ENCODE data around the gene ARID3A. TPM values are rescaled to one million over a fixed set of nuclear protein-coding genes. Genes with fewer than 3 reads are reported as not detected.
A peak's percentile ranks its signal among the peaks of the same experiment; 100 is the strongest.

The ARID3A gene
- total and polyA plus RNA-seq, 9 donors = 1.1 to 8.1 (median 4.5) TPM

- TF ChIP-seq EP300 (IDR thresholded peaks at IDR 0.05) (no peak), POLR2A (IDR thresholded peaks at IDR 0.05) (no peak)
- TF ChIP-seq, protein P1, sequence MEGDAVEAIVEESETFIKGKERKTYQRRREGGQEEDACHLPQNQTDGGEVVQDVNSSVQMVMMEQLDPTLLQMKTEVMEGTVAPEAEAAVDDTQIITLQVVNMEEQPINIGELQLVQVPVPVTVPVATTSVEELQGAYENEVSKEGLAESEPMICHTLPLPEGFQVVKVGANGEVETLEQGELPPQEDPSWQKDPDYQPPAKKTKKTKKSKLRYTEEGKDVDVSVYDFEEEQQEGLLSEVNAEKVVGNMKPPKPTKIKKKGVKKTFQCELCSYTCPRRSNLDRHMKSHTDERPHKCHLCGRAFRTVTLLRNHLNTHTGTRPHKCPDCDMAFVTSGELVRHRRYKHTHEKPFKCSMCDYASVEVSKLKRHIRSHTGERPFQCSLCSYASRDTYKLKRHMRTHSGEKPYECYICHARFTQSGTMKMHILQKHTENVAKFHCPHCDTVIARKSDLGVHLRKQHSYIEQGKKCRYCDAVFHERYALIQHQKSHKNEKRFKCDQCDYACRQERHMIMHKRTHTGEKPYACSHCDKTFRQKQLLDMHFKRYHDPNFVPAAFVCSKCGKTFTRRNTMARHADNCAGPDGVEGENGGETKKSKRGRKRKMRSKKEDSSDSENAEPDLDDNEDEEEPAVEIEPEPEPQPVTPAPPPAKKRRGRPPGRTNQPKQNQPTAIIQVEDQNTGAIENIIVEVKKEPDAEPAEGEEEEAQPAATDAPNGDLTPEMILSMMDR (IDR thresholded peaks at IDR 0.05) = no peak
- no peaks in the 10 kb centered on the region for H3K27me3 ChIP-seq
- peak overlapping the region; percentile 93 for H3K4me3 ChIP-seq
- 0 to 1% (median 1%) methylated on average over 46 to 52 of the region's 52 CpGs for WGBS, 3 donors
- peaks cover 5% of the 10 kb centered on the region for H3K4me1 ChIP-seq (ENCODE audit: insufficient read depth)
- peak overlapping the region in 1 of 2 donors; percentile 2 for H3K27ac ChIP-seq
- H3K36me3 ChIP-seq = no peaks in the 10 kb centered on the region
- peak; percentile 64 to 79 (median 69) for DNase-seq
- intact Hi-C loops (cut with DNase I) = loop anchor here in 2 of 4 donors (10.0 kb wide), 2 partner anchors 178 to 308 kb away; partner anchors contain the start of genes CBARP (in 1 of the 2) and GPX4 (in 1 of the 2)
- H3K9me3 ChIP-seq = no peaks in the 10 kb centered on the region
Measured at GRCh38 chr19:926589-927350, 935 bp downstream of the ARID3A start.

- H3K4me1 ChIP-seq (ENCODE audit: insufficient read depth) = peaks cover 4% of the 10 kb centered on the region
- H3K27ac ChIP-seq = peak overlapping the region in 1 of 2 donors; percentile 2
Measured at GRCh38 chr19:927351-927779, 1.5 kb downstream of the ARID3A start.

DNA sequence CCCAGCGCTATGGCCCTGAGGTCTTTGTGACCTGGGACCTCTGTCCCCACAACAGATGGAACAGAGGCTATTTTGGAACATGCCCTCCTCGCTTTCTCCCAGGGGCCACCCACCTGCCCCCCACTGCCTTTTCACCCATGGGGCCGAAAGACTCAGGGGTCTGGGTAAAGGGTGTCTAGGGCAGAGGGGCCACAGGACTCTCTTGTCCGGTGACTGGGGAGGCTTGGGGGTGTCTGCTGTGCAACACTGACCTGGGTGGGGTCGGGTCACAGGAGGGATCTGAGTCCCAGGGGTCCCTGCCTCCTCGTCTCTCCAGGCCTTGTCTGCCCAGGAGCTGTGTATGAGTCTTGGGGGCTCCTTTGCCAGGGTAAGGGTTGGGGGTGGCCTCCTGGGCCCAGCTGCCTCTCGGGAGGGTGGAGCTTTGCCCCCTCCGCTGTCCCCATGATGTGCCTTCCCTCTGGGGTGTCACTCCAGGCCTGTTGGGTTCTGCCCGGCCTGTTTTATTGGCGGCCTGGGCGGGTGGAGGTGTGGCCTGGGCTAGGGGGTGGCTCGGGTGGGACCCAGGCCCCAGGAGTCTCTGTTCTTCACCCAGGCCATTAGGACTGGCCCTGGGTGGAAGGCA is 2.1 kb downstream of the ARID3A start:
- no peaks in the 10 kb centered on the region for H3K9me3 ChIP-seq
- H3K4me3 ChIP-seq = no peak overlapping the region
- peak overlapping the region in 1 of 2 donors; percentile 2 for H3K27ac ChIP-seq
- H3K4me1 ChIP-seq (ENCODE audit: insufficient read depth) = peaks cover 8% of the 10 kb centered on the region
- 81 to 86% (median 86%) methylated on average over 8 to 12 of the region's 12 CpGs for WGBS, 3 donors
- no peaks in the 10 kb centered on the region for H3K36me3 ChIP-seq
- DNase-seq = peak in 2 of 5 donors; percentile 29 to 41
- intact Hi-C loops (cut with DNase I) = loop anchor here in 2 of 4 donors (10.0 kb wide), 2 partner anchors 177 to 307 kb away; partner anchors contain the start of genes CBARP (in 1 of the 2) and GPX4 (in 1 of the 2)
- TF ChIP-seq, protein P1 (IDR thresholded peaks at IDR 0.05) = no peak
- no peak for TF ChIP-seq POLR2A (IDR thresholded peaks at IDR 0.05)
- no peak for TF ChIP-seq EP300 (IDR thresholded peaks at IDR 0.05)
- H3K27me3 ChIP-seq = no peaks in the 10 kb centered on the region

More at GRCh38 chr19:927351-927779, 1.5 kb downstream of the ARID3A start:
- Histone ChIP-seq H3K4me3 (peak overlapping the region; percentile 93), H3K36me3 (no peaks in the 10 kb centered on the region), H3K9me3 (no peaks in the 10 kb centered on the region), H3K27me3 (no peaks in the 10 kb centered on the region)
- intact Hi-C loops (cut with DNase I) = loop anchor here in 2 of 4 donors (10.0 kb wide), 2 partner anchors 177 to 307 kb away; partner anchors contain the start of genes CBARP (in 1 of the 2) and GPX4 (in 1 of the 2)
- TF ChIP-seq, protein P1 (IDR thresholded peaks at IDR 0.05) = no peak
- TF ChIP-seq EP300 (IDR thresholded peaks at IDR 0.05) (no peak), POLR2A (IDR thresholded peaks at IDR 0.05) (no peak)
- WGBS, 3 donors = 15 to 60% (median 26%) methylated on average over 3 to 15 of the region's 15 CpGs
- peak in 4 of 5 donors; percentile 53 to 68 (median 62) for DNase-seq

DNA sequence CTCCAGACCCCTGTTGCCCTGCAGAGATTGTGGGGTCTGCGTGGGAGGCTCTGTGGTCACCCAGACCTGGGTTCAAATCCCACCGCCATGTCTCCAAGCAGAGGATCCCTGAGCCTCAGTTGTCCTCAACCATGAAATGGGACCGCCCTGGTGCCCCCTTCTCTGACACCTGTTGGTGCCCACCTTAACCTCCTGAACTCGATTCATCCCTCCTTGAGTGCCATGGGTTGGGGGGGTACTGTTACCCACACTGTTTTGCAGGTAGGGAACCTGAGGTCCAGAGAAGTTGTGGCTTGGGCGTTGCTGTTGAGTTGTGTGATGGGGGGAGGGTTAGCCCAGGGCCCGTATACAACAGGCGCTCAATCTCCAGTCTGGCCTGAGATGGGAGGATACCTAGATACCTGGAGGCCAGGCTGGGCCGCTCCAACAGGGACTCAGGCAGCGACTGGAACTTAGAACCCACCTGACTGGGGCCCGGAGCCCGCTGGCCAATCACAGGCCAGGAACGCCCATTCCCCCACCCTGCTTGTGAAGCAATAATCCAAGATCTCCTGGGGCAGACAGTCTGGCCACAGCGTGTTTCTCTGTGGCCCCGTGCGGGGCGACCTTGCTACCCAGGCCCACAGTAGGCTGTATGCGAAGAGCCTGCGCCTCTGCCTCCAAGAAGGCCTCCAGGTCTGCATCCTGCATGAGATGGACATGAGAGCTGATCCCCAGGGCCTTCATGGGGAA is 2.8 kb downstream of the ARID3A start:
- intact Hi-C loops (cut with DNase I) = loop anchor here in 2 of 4 donors (10.0 kb wide), 2 partner anchors 176 to 306 kb away; partner anchors contain the start of genes CBARP (in 1 of the 2) and GPX4 (in 1 of the 2)
- 90 to 92% (median 92%) methylated on average over 18 of the region's 18 CpGs for WGBS, 3 donors
- TF ChIP-seq, protein P1 (IDR thresholded peaks at IDR 0.05) = no peak
- TF ChIP-seq EP300 (IDR thresholded peaks at IDR 0.05) (no peak), POLR2A (IDR thresholded peaks at IDR 0.05) (no peak)
- DNase-seq = peak in 1 of 5 donors; percentile 29
- H3K27ac ChIP-seq = no peak overlapping the region
- H3K27me3 ChIP-seq = no peaks in the 10 kb centered on the region
- H3K9me3 ChIP-seq = no peaks in the 10 kb centered on the region
- H3K4me1 ChIP-seq (ENCODE audit: insufficient read depth) = peaks cover 15% of the 10 kb centered on the region
- no peak overlapping the region for H3K4me3 ChIP-seq
- H3K36me3 ChIP-seq = no peaks in the 10 kb centered on the region
